ENCODE measurements around the gene DCTPP1.

Gene DCTPP1

GRCh38 chr16:30449116-30449435, 19.2 kb upstream of the DCTPP1 start:
- DNase-seq (ENCODE audit: insufficient read length, low spot score) (no peak), FAIRE-seq (no peak)

- DNase-seq (ENCODE audit: insufficient read length, low spot score) (no peak), FAIRE-seq (no peak)
Measured at GRCh38 chr16:30447512-30448226, 17.8 kb upstream of the DCTPP1 start.

GRCh38 chr16:30446203-30446595, 16.4 kb upstream of the DCTPP1 start:
- FAIRE-seq, result no peak

GRCh38 chr16:30445408-30446202, 15.8 kb upstream of the DCTPP1 start, which contains the start of gene SEPHS2:
TSS of gene SEPHS2 (minus strand) at chr16:30445874. CDS start at chr16:30445727, 147 bp downstream.
- FAIRE-seq, result no peak
- peak; percentile 95 for DNase-seq (ENCODE audit: insufficient read length, low spot score)

More at GRCh38 chr16:30446203-30446595, 16.4 kb upstream of the DCTPP1 start:
- DNase-seq (ENCODE audit: insufficient read length, low spot score), result no peak

- FAIRE-seq, result no peak
- no peak for DNase-seq (ENCODE audit: insufficient read length, low spot score)
Measured at GRCh38 chr16:30445149-30445407, 15.2 kb upstream of the DCTPP1 start.

GRCh38 chr16:30444231-30445148, 14.7 kb upstream of the DCTPP1 start:
- FAIRE-seq, result no peak
- no peak for DNase-seq (ENCODE audit: insufficient read length, low spot score)

GRCh38 chr16:30443631-30444030, 13.8 kb upstream of the DCTPP1 start:
- DNase-seq (ENCODE audit: insufficient read length, low spot score) (no peak), FAIRE-seq (no peak)

GRCh38 chr16:30439720-30440348, 10.0 kb upstream of the DCTPP1 start:
- FAIRE-seq, result no peak
- DNase-seq (ENCODE audit: insufficient read length, low spot score), result no peak

GRCh38 chr16:30438835-30439234, 9.0 kb upstream of the DCTPP1 start:
- DNase-seq (ENCODE audit: insufficient read length, low spot score) (no peak), FAIRE-seq (no peak)

- no peak for FAIRE-seq
Measured at GRCh38 chr16:30437511-30438046, 7.7 kb upstream of the DCTPP1 start.

GRCh38 chr16:30434852-30435251, 5.0 kb upstream of the DCTPP1 start:
- no peak for FAIRE-seq
- DNase-seq (ENCODE audit: insufficient read length, low spot score), result no peak

More at GRCh38 chr16:30437511-30438046, 7.7 kb upstream of the DCTPP1 start:
- DNase-seq (ENCODE audit: insufficient read length, low spot score), result no peak

GRCh38 chr16:30430428-30430970, 669 bp upstream of the DCTPP1 start:
- DNase-seq (ENCODE audit: insufficient read length, low spot score), result no peak
- no peak for FAIRE-seq

- DNase-seq (ENCODE audit: insufficient read length, low spot score) (no peak), FAIRE-seq (no peak)
Measured at GRCh38 chr16:30429418-30429677, 482 bp downstream of the DCTPP1 start.

- DNase-seq (ENCODE audit: insufficient read length, low spot score), result no peak
- no peak for FAIRE-seq
Measured at GRCh38 chr16:30428055-30428454, 1.8 kb downstream of the DCTPP1 start.

GRCh38 chr16:30421010-30421409, 8.8 kb downstream of the DCTPP1 start:
- no peak for DNase-seq (ENCODE audit: insufficient read length, low spot score)
- no peak for FAIRE-seq

GRCh38 chr16:30418350-30419181, 11.3 kb downstream of the DCTPP1 start:
- no peak for DNase-seq (ENCODE audit: insufficient read length, low spot score)
- no peak for FAIRE-seq

GRCh38 chr16:30417529-30418349, 12.1 kb downstream of the DCTPP1 start:
- peak; percentile 56 for DNase-seq (ENCODE audit: insufficient read length, low spot score)
- peak; percentile 97 for FAIRE-seq

- FAIRE-seq, result no peak
Measured at GRCh38 chr16:30416624-30417528, 13.0 kb downstream of the DCTPP1 start.

More at GRCh38 chr16:30416624-30417528, 13.0 kb downstream of the DCTPP1 start:
- DNase-seq (ENCODE audit: insufficient read length, low spot score), result no peak
